ENCODE results near the gene PITPNM1. TPM values are rescaled to one million over a fixed set of nuclear protein-coding genes. Genes with fewer than 3 reads are reported as not detected.

PITPNM1 gene
- total RNA-seq, 4 donors from 2014 or later = 12.4 to 25.7 (median 19.7) TPM

DNA sequence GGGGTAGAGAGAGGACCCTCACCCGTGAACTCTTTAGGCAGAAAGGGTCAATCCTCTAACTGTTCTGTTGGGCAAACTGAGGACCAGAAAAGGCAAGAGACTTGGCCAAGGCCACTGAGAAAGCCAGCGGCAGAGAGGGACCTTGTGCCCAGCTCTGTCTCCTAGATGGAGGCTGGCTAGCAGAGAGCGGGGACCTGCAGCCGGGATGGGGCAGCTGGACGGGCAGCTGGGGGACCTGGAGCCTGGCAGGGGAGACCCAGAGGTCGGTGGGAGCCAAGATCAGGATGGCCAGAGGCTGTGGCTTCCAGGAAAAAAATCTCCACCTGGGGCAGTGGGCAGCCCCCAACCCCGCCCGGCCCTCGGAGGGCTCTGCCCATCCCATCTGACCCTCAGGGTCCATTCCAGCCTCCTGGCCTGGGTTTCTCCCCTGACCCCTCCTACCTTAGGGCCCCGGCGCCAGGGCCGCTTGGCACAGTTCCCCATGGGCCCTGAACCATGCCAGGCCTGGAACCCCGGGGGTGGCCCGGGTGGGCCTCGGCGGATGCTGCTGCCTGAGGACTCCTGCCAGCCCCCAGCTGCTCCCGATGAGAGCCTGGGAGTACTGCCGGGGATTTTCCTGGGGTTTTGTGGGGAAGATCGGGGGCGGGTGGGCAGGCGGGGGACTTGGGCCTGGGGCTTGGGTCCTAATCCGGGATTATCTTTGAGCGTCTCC lies 17.8 kb upstream of the PITPNM1 start, which contains the start of gene CABP2:
TSS of gene CABP2 (minus strand) at position 603 of the 712 bp plus-strand sequence. CDS start at position 483, 120 bp downstream.
- 75% methylated on average over 6 of the region's 23 CpGs for WGBS
- Histone ChIP-seq H3K4me3 (no peak within 1 kb of the TSS), H3K27me3 (peaks cover 26% of the 10 kb centered on the region), H3K9me3 (no peaks in the 10 kb centered on the region), H3K4me1 (no peaks in the 10 kb centered on the region), H3K36me3 (no peaks in the 10 kb centered on the region), H3K27ac (no peak within 1 kb of the TSS)
- DNase-seq (ENCODE audit: low spot score in 2 of 2) = no peak
- TF ChIP-seq POLR2AphosphoS5 (IDR thresholded peaks at IDR 0.05) = no peak
- no peak for TF ChIP-seq EP300 (IDR thresholded peaks at IDR 0.05)
- no peak for TF ChIP-seq POLR2A (IDR thresholded peaks at IDR 0.05)
- no peak for TF ChIP-seq CTCF (IDR thresholded peaks at IDR 0.05)

- Histone ChIP-seq H3K4me3 (no peak overlapping the region), H3K27ac (no peak overlapping the region), H3K36me3 (no peaks in the 10 kb centered on the region), H3K4me1 (no peaks in the 10 kb centered on the region), H3K27me3 (peaks cover 26% of the 10 kb centered on the region), H3K9me3 (no peaks in the 10 kb centered on the region)
- TF ChIP-seq EP300 (IDR thresholded peaks at IDR 0.05) (no peak), POLR2A (IDR thresholded peaks at IDR 0.05) (no peak), POLR2AphosphoS5 (IDR thresholded peaks at IDR 0.05) (no peak), CTCF (IDR thresholded peaks at IDR 0.05) (no peak)
- 96% methylated on average over 12 of the region's 15 CpGs for WGBS
- DNase-seq (ENCODE audit: low spot score in 2 of 2) = no peak
These were observed 17.2 kb upstream of the PITPNM1 start for GRCh38 chr11:67522338-67522737.

GRCh38 chr11:67521924-67522323 lies 16.8 kb upstream of the PITPNM1 start:
- Histone ChIP-seq H3K27ac (no peak overlapping the region), H3K4me1 (no peaks in the 10 kb centered on the region), H3K27me3 (peaks cover 26% of the 10 kb centered on the region), H3K36me3 (no peaks in the 10 kb centered on the region), H3K9me3 (no peaks in the 10 kb centered on the region), H3K4me3 (no peak overlapping the region)
- TF ChIP-seq EP300 (IDR thresholded peaks at IDR 0.05) = no peak
- no peak for TF ChIP-seq POLR2A (IDR thresholded peaks at IDR 0.05)
- TF ChIP-seq CTCF (IDR thresholded peaks at IDR 0.05) = no peak
- no peak for TF ChIP-seq POLR2AphosphoS5 (IDR thresholded peaks at IDR 0.05)
- 82% methylated on average over 10 of the region's 10 CpGs for WGBS
- no peak for DNase-seq (ENCODE audit: low spot score in 2 of 2)

DNA sequence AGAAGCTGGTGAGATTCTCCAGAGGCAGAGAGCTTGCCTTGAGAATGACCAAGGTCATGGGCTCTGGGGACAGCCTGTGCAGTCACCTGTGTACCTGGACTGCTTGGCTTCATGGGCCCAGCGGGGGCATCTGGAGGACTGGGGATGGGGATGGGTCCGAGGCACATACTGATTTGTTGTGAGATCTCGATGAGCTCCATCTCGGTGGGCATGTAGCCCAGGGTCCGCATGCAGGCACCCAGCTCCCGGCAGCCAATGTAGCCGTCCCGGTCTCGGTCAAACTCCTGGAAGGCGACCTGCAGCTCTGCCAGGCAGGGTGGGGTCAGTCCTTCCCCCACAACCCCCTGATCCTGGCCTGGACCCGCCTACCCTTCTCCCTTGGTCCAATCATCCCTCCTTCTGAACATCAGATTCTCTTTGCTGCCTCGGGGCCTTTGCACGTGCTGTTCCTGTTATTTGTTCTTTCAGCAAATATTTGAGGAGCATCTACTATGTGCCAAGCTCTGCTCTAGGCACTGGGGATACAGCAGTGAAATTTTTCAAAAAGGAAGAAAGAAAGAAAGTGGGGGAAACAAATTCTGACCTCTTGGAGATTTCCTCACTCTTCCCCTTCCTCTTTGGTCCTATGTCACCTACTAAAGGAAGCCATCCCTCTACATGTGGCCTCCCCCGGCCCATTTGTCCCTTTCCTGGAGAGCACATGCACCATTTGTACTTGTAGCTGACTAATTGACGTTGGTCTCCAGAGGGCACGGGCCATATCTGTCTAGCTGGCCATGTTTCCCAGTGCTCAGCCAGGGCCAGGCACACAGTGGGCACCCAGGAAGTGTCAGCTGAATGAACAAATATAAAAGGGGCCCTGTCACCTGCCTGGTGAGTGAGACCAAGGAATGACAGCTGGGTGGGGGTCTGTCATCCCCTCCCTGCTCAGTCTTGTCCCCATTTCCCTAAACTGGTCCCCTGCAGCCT lies 16.0 kb upstream of the PITPNM1 start:
- no peak overlapping the region for H3K27ac ChIP-seq
- peaks cover 26% of the 10 kb centered on the region for H3K27me3 ChIP-seq
- no peak overlapping the region for H3K4me3 ChIP-seq
- H3K9me3 ChIP-seq = no peaks in the 10 kb centered on the region
- WGBS = 82% methylated on average over 15 of the region's 16 CpGs
- no peaks in the 10 kb centered on the region for H3K4me1 ChIP-seq
- TF ChIP-seq POLR2AphosphoS5 (IDR thresholded peaks at IDR 0.05) (no peak), POLR2A (IDR thresholded peaks at IDR 0.05) (no peak), EP300 (IDR thresholded peaks at IDR 0.05) (no peak), CTCF (IDR thresholded peaks at IDR 0.05) (no peak)
- peak in 1 of 2 donors; percentile 77 for DNase-seq (ENCODE audit: low spot score in 2 of 2)
- no peaks in the 10 kb centered on the region for H3K36me3 ChIP-seq

DNA sequence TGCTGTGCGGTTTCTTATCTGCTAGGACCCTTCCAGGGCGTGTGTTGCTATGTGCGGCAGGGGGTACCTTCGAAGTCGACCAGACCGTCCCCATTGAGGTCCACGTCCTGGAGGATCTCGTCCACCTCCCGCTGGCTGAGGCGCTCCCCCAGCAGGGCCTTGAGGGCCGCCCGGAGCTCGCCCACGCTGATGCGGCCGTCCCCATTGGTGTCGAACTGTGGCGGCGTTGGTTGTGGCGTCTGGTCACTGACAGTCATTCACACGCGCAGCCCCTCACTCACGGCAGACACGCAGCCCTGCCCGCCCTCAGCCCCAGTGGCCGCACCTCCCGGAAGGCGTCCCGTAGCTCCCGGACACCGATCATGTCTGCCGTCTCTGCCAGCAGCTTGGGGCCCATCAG lies 14.6 kb upstream of the PITPNM1 start:
- no peak overlapping the region for H3K27ac ChIP-seq
- no peaks in the 10 kb centered on the region for H3K36me3 ChIP-seq
- 91% methylated on average over 32 of the region's 32 CpGs for WGBS
- DNase-seq (ENCODE audit: low spot score in 2 of 2) = no peak
- no peaks in the 10 kb centered on the region for H3K4me1 ChIP-seq
- H3K27me3 ChIP-seq = peaks cover 17% of the 10 kb centered on the region
- H3K4me3 ChIP-seq = no peak overlapping the region
- no peaks in the 10 kb centered on the region for H3K9me3 ChIP-seq
- TF ChIP-seq POLR2AphosphoS5 (IDR thresholded peaks at IDR 0.05) = no peak
- no peak for TF ChIP-seq POLR2A (IDR thresholded peaks at IDR 0.05)
- no peak for TF ChIP-seq EP300 (IDR thresholded peaks at IDR 0.05)
- no peak for TF ChIP-seq CTCF (IDR thresholded peaks at IDR 0.05)
